Neural cell (in vitro differentiated cells): ENCODE measurements around the gene RFX2.

ENCODE experiments used
- EZH2 ChIP-seq: fragments of 200-600, 300-800 bp; shearing (Covaris generic), sonication (generic); IDR thresholded peaks from 2 replicates; pipeline ENCODE4 v1.6.1; 2014; ENCODE audit warnings: antibody characterized with exemption, low read length, borderline replicate concordance, mild to moderate bottlenecking; ENCODE audit not compliant: insufficient read depth, poor library complexity, severe bottlenecking
- POLR2AphosphoS5 ChIP-seq: IDR thresholded peaks from 2 replicates; pipeline ENCODE4 v1.6.1; 2012

DNA sequence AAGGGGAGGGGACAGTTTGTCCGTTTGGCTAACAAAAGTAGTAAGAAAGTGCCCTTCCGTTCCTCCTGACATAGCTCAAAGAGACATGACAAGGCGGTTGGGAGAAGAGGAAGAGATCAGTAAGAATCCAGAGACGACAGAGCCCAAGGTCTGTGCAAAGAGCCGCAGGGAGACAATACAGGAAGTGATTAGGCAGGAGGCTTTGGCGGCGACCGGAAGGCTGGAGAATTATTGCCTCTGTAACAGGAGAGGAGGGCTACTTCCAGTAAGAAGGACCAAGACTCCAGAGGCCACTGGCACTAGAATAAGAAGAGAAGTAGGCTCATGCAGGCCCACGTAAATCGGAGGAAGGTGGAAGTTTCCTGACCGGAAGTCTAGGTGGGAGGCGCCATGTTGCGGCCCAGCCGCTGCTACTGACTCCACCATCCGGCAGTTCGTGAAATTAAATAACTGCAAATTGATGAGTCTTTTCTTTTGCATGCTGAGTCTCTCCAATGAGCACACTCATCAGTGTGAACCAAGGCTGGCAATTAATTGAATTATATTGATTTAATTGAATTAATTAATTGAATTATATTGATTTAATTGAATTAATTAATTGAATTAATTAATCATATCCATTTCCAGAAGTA, 9.9 kb downstream of the RFX2 start:
- TF ChIP-seq EZH2 (no peak), POLR2AphosphoS5 (no peak)
